ENCODE measurements around the gene COX6A2.
"Not testable (repeated sequence)": the region's sequence is repeated elsewhere in the genome, so short reads cannot be mapped to it uniquely, and the experiment has no call there.

Gene COX6A2

GRCh38 chr16:31436221-31437045 lies 8.3 kb upstream of the COX6A2 start:
- no peak for DNase-seq

- DNase-seq = no peak
Observed at GRCh38 chr16:31435341-31436220, 7.4 kb upstream of the COX6A2 start.

- DNase-seq = no peak
Observed at GRCh38 chr16:31430380-31431052, 2.4 kb upstream of the COX6A2 start.

- no peak for DNase-seq
Observed at GRCh38 chr16:31429796-31430195, 1.6 kb upstream of the COX6A2 start.

- DNase-seq = no peak
Observed at GRCh38 chr16:31429314-31429713, 1.2 kb upstream of the COX6A2 start.

- no peak for DNase-seq
Observed at GRCh38 chr16:31428638-31429247, 583 bp upstream of the COX6A2 start.

GRCh38 chr16:31427441-31428278 lies 500 bp downstream of the COX6A2 start:
- DNase-seq = peak; percentile 68

GRCh38 chr16:31423801-31424200 lies 4.4 kb downstream of the COX6A2 start:
- DNase-seq = no peak

GRCh38 chr16:31423241-31423640 lies 4.9 kb downstream of the COX6A2 start:
- DNase-seq = no peak

- DNase-seq = no peak
Observed at GRCh38 chr16:31421587-31421986, 6.6 kb downstream of the COX6A2 start.

- DNase-seq = no peak
Observed at GRCh38 chr16:31420037-31420436, 8.1 kb downstream of the COX6A2 start.

- DNase-seq = no peak
Observed at GRCh38 chr16:31417916-31418315, 10.2 kb downstream of the COX6A2 start.

- DNase-seq = not testable (repeated sequence)
Observed at GRCh38 chr16:31417036-31417435, 11.1 kb downstream of the COX6A2 start.

GRCh38 chr16:31416371-31416770 lies 11.8 kb downstream of the COX6A2 start:
- no peak for DNase-seq

GRCh38 chr16:31414706-31415105 lies 13.5 kb downstream of the COX6A2 start:
- DNase-seq = no peak

GRCh38 chr16:31413943-31414342 lies 14.2 kb downstream of the COX6A2 start:
- no peak for DNase-seq

GRCh38 chr16:31413381-31413780 lies 14.8 kb downstream of the COX6A2 start:
- peak; percentile 23 for DNase-seq

- no peak for DNase-seq
Observed at GRCh38 chr16:31412750-31413149, 15.4 kb downstream of the COX6A2 start.

- DNase-seq = no peak
Observed at GRCh38 chr16:31411024-31411844, 16.9 kb downstream of the COX6A2 start.

- DNase-seq = no peak
Observed at GRCh38 chr16:31410082-31410481, 18.1 kb downstream of the COX6A2 start.

- no peak for DNase-seq
Observed at GRCh38 chr16:31409433-31409832, 18.7 kb downstream of the COX6A2 start.

Measured in suppressor macrophage treated with lipopolysaccharide for 4 hours (primary cell).